ENCODE results near the gene UMOD. TPM values are rescaled to one million over a fixed set of nuclear protein-coding genes. Genes with fewer than 3 reads are reported as not detected.

The UMOD gene
- total and polyA plus RNA-seq, 9 of the 15 experiments (the other 6 are each of a cell fraction or from before 2014, with no cell fraction given), result not detected

DNA sequence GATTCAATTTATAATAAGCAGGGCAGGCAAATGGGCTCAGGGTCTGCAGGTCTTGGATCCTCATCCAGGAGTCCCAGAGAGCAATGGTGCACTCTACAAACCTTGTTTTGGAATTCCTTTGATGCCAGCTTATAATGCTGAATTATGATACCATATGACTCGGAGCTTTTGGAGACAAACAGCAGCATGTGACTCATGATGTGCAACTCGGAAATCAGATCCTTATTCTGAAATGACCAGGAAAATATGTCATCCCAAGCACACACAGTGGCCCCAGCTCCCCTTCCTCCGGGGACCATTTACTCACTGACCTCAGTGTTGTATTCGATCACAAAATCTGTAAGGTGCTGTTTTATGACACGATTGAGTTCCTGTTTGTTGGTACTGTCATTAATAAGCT lies 20.2 kb upstream of the UMOD start (continued):
- TF ChIP-seq, protein P1, sequence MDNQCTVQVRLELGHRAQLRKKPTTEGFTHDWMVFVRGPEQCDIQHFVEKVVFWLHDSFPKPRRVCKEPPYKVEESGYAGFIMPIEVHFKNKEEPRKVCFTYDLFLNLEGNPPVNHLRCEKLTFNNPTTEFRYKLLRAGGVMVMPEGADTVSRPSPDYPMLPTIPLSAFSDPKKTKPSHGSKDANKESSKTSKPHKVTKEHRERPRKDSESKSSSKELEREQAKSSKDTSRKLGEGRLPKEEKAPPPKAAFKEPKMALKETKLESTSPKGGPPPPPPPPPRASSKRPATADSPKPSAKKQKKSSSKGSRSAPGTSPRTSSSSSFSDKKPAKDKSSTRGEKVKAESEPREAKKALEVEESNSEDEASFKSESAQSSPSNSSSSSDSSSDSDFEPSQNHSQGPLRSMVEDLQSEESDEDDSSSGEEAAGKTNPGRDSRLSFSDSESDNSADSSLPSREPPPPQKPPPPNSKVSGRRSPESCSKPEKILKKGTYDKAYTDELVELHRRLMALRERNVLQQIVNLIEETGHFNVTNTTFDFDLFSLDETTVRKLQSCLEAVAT (IDR thresholded peaks at IDR 0.05), result no peak
- no peak for TF ChIP-seq BCOR (IDR thresholded peaks at IDR 0.05)
- TF ChIP-seq RBM15 (IDR thresholded peaks at IDR 0.05; ENCODE audit: insufficient read depth, low read length), result no peak
- TF ChIP-seq ZNF184 (CRISPR knock-in tag; IDR thresholded peaks at IDR 0.05), result no peak
- TF ChIP-seq DIDO1 (tag; IDR thresholded peaks at IDR 0.05; ENCODE audit: low read depth), result no peak

- intact Hi-C loops (cut with micrococcal nuclease) (no loop called here), in situ Hi-C loops (cut with MboI) (no loop called here)
- POLR2A ChIA-PET, result interaction anchor here (0.7 kb wide), 1 partner anchor 401 kb away, joined by 4 read pairs; no protein-coding TSS in a partner anchor
- H3K36me3 ChIP-seq (ENCODE audit: control insufficient read depth, insufficient read depth, low read length), result no peaks in the 10 kb centered on the region
- H3K27me3 ChIP-seq (ENCODE audit: control insufficient read depth in 2 of 2, insufficient read depth in 2 of 2, low read length in 2 of 2), result no peaks in the 10 kb centered on the region
- H3K9ac ChIP-seq (ENCODE audit: insufficient read depth in 1 of 2, low read depth in 2 of 2, low read length in 2 of 2), result no peak overlapping the region
- 2% methylated on average over 9 of the region's 9 CpGs for WGBS (ENCODE audit: insufficient coverage, low coverage, missing lambda C conversion rate)
- H3K27ac ChIP-seq (ENCODE audit: extremely low read depth, low read depth, low read length), result no peak overlapping the region
- H3K4me3 ChIP-seq, result no peak overlapping the region
- FAIRE-seq, result no peak
- no peaks in the 10 kb centered on the region for H3K9me1 ChIP-seq (ENCODE audit: control insufficient read depth, insufficient read depth, low read length)
- no TSS peak for BruUV-seq (replicated peaks)
- H3K79me2 ChIP-seq (ENCODE audit: control insufficient read depth, insufficient read depth, low read length), result no peaks in the 10 kb centered on the region
- no peak overlapping the region for H3K4me2 ChIP-seq (ENCODE audit: insufficient read depth, low read length)
- no peaks in the 10 kb centered on the region for H4K20me1 ChIP-seq (replicated peaks; ENCODE audit: control insufficient read depth, insufficient read depth, low read length)
- ATAC-seq, result no peak
- DNase-seq (ENCODE audit: extremely low read depth in 1 of 4, low spot score in 3 of 4), result no peak
- CTCF ChIA-PET (ENCODE audit: low intra/inter-chr PET ratio), result no interaction called here
- no peaks in the 10 kb centered on the region for H3K9me3 ChIP-seq (replicated peaks; ENCODE audit: control insufficient read depth, insufficient read depth, low read depth, low read length)
- no peak overlapping the region for H2AFZ ChIP-seq (ENCODE audit: low read depth, low read length)
- H3K4me1 ChIP-seq (replicated peaks in 1 of 2; ENCODE audit: control insufficient read depth in 2 of 2, insufficient read depth in 2 of 2, low read length in 2 of 2), result no peaks in the 10 kb centered on the region
- peak; percentile 89 for TF ChIP-seq NR2C1 (IDR thresholded peaks at IDR 0.05)
- peak; percentile 92 for TF ChIP-seq NR2C1 (tag; IDR thresholded peaks at IDR 0.05)
- no peak for TF ChIP-seq ZNF830 (CRISPR knock-in tag; IDR thresholded peaks at IDR 0.05)
- TF ChIP-seq POLR3G (IDR thresholded peaks at IDR 0.05; ENCODE audit: extremely low read depth, insufficient read length, insufficient replicate concordance), result no peak
- TF ChIP-seq CCNT2 (IDR thresholded peaks at IDR 0.05; ENCODE audit: borderline replicate concordance, extremely low read depth, insufficient read length, low read depth, low read length), result no peak
- no peak for TF ChIP-seq RBM14 (IDR thresholded peaks at IDR 0.05; ENCODE audit: borderline replicate concordance, insufficient read depth, low read depth, low read length)
- no peak for TF ChIP-seq USF1 (CRISPR knock-in tag; IDR thresholded peaks at IDR 0.05)
- no peak for TF ChIP-seq ZNF695 (CRISPR knock-in tag; IDR thresholded peaks at IDR 0.05)
- TF ChIP-seq MED1 (CRISPR knock-in tag; IDR thresholded peaks at IDR 0.05; ENCODE audit: borderline replicate concordance), result no peak
- no peak for TF ChIP-seq PHF21A (IDR thresholded peaks at IDR 0.05; ENCODE audit: borderline replicate concordance, low read depth)
- TF ChIP-seq TFAM (CRISPR knock-in tag; conservative IDR thresholded peaks at IDR 0.05), result no peak
- no peak for TF ChIP-seq RUNX1 (IDR thresholded peaks at IDR 0.05; ENCODE audit: low read depth)
These were observed 17.0 kb upstream of the UMOD start for GRCh38 chr16:20369452-20370054.
